ENCODE data around the gene NRAP. TPM values are rescaled to one million over a fixed set of nuclear protein-coding genes. Genes with fewer than 3 reads are reported as not detected.

The NRAP gene
- total RNA-seq, 4 donors from 2014 or later = 0.05 to 0.13 (median 0.13) TPM; not detected in 1

DNA sequence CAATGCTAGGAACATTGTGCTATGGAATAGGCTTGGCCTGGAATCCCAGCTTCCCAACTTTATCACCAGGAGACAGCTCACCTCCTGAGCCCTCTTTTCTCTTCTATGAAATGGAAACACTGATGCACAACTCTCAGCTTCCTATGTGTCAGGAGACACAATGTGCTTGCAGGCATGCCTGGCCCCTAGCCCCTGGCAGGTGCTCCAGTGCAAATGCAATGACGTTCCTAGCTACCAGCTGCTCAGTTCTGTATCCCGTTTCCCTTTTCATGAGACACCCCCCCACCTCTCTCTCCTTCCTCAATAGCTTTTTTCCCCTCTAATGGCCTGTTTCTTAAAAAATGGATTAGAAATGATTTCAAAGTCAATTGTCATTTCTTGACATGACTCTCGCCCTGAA, 80.3 kb downstream of the NRAP start:
- TF ChIP-seq POLR2A (IDR thresholded peaks at IDR 0.05) = no peak
- TF ChIP-seq, protein P1, sequence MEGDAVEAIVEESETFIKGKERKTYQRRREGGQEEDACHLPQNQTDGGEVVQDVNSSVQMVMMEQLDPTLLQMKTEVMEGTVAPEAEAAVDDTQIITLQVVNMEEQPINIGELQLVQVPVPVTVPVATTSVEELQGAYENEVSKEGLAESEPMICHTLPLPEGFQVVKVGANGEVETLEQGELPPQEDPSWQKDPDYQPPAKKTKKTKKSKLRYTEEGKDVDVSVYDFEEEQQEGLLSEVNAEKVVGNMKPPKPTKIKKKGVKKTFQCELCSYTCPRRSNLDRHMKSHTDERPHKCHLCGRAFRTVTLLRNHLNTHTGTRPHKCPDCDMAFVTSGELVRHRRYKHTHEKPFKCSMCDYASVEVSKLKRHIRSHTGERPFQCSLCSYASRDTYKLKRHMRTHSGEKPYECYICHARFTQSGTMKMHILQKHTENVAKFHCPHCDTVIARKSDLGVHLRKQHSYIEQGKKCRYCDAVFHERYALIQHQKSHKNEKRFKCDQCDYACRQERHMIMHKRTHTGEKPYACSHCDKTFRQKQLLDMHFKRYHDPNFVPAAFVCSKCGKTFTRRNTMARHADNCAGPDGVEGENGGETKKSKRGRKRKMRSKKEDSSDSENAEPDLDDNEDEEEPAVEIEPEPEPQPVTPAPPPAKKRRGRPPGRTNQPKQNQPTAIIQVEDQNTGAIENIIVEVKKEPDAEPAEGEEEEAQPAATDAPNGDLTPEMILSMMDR (IDR thresholded peaks at IDR 0.05) = no peak
- intact Hi-C loops (cut with DNase I; ENCODE audit: low total_unique reads) = no loop called here
- no peak overlapping the region for H3K4me3 ChIP-seq (ENCODE audit: low read depth, poor library complexity, severe bottlenecking)
- DNase-seq (ENCODE audit: low spot score in 2 of 2) = no peak
- WGBS, 2 donors = 50 to 63% methylated on average over 3 of the region's 3 CpGs

DNA sequence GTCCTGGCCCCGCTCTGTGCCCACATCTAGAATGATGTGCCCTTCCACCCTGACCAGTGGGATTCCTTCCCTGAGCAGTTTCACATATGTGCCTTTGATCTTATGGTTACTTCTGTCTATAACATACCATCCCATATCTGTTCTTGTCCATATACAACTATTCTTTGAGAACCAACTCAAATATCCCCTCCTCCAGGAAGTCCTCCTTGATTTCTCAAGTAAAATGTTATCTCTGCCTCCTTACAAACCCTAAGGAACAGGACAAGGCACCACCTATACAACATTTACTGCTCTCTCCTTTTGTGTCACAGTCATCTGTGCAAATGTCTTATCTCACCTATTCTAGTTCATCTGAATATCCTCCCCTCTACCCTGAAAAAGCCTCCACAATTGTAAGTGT, 82.7 kb downstream of the NRAP start:
- intact Hi-C loops (cut with DNase I; ENCODE audit: low total_unique reads) = no loop called here

DNA sequence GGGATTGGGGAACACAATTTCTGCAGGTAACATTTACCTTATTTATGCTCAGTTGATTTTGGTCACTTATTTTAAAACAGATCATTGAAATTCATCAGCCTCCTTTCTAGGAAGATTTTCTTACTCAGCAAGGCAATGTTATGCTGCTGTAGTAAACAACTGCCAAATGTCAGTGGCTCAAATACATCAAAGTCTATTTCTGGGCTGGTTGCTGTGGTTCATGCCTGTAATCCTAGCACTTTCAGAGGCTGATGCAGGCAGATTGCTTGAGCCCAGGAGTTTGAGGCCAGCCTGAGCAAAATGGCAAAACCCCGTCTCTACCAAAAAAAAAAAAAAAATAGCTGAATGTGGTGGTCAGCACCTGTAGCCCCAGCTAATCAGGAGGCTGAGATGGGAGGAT, 85.1 kb downstream of the NRAP start:
- DNase-seq (ENCODE audit: low spot score in 2 of 2) = no peak
- no peak overlapping the region for H3K4me3 ChIP-seq (ENCODE audit: low read depth, poor library complexity, severe bottlenecking)
- no peak for TF ChIP-seq POLR2A (IDR thresholded peaks at IDR 0.05)
- TF ChIP-seq, protein P1 (IDR thresholded peaks at IDR 0.05) = no peak
- 93 to 95% methylated on average over 1 of the region's 1 CpG for WGBS, 2 donors
- intact Hi-C loops (cut with DNase I; ENCODE audit: low total_unique reads) = no loop called here

More for the DNA sequence above, 82.7 kb downstream of the NRAP start:
- H3K4me3 ChIP-seq (ENCODE audit: low read depth, poor library complexity, severe bottlenecking) = no peak overlapping the region
- 89 to 90% methylated on average over 1 of the region's 1 CpG for WGBS, 2 donors
- TF ChIP-seq POLR2A (IDR thresholded peaks at IDR 0.05) = no peak
- TF ChIP-seq, protein P1 (IDR thresholded peaks at IDR 0.05) = no peak
- DNase-seq (ENCODE audit: low spot score in 2 of 2) = no peak

DNA sequence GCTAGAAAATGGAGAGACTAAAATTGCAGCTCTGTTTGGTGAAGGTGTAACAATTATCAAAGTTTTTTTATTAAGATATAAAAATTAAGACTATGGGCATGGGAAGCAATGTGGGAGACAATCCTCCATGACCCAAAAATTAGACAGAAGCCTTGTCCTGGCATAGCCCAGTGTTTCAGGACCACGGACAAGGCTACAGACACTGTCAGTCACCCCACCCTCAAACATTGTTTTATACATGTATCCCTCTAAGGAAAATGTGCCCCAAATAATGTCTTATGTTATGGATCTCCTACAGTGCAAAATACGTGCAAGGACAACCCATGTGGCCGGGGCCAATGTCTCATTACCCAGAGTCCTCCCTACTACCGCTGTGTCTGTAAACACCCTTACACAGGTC, 87.0 kb downstream of the NRAP start:
- WGBS, 2 donors = 66 to 68% methylated on average over 4 of the region's 4 CpGs
- intact Hi-C loops (cut with DNase I; ENCODE audit: low total_unique reads) = no loop called here
- TF ChIP-seq POLR2A (IDR thresholded peaks at IDR 0.05) = no peak
- TF ChIP-seq, protein P1 (IDR thresholded peaks at IDR 0.05) = no peak
- no peak overlapping the region for H3K4me3 ChIP-seq (ENCODE audit: low read depth, poor library complexity, severe bottlenecking)
- no peak for DNase-seq (ENCODE audit: low spot score in 2 of 2)

DNA sequence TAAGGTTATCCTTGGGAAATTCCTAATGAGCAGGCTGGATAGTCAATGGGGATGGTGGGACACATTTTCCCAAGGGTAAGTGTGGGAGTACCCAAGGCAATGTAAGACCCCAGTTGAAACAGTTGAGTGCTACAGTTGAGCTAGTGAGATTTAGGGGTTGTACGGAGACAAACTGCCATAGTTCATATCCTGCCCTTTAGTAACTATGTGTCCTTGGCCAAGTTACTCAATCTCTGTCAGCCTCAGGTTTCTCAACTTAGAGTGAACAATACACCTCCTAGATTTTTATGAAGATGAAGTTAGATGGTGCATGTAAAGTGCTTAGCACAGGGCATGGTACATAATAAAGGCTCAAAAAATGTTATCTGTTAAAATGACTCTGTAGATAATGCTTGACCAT, 90.5 kb downstream of the NRAP start:
- 84 to 92% methylated on average over 1 of the region's 1 CpG for WGBS, 2 donors
- intact Hi-C loops (cut with DNase I; ENCODE audit: low total_unique reads) = no loop called here
- no peak for DNase-seq (ENCODE audit: low spot score in 2 of 2)
- TF ChIP-seq POLR2A (IDR thresholded peaks at IDR 0.05) = no peak
- TF ChIP-seq, protein P1 (IDR thresholded peaks at IDR 0.05) = no peak
- no peak overlapping the region for H3K4me3 ChIP-seq (ENCODE audit: low read depth, poor library complexity, severe bottlenecking)

DNA sequence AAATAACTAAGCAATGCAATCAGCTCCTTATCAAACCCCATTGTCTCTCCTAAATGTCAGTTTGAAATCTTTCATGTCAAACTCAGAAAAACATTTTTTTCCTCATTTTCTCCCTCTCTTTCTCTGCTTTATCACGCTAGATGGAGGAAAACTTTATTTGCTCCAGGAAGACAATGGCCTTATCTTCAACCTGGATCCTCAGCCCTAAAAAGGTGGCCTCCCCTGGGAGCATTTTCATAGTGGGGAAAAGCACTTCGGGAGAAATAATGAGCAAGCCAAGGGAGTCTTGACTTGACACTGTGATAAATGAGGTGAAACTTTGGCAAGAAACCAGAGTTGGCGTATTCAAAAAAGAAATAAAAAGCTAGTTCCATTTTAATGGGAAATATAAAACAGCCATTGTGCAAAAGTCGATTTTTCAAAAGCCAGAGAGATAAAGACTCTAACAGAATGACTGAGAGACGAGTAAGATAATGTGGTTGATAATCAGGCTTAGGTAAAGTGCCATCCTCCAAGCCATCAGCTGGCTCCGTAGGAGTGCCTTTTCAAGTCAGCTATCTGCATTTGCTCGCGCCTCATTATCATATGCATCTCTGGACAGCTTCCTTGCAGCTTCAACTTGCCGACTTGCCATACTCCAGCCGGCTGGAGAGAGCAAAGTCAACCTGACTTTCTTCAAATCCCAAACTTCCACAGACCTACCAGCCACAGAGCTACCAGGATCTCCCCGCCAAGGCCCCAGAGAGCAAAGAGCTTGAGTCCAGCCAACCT, 91.1 kb downstream of the NRAP start:
- intact Hi-C loops (cut with DNase I; ENCODE audit: low total_unique reads) = no loop called here
- no peak overlapping the region for H3K4me3 ChIP-seq (ENCODE audit: low read depth, poor library complexity, severe bottlenecking)
- TF ChIP-seq, protein P1 (IDR thresholded peaks at IDR 0.05) = no peak
- no peak for TF ChIP-seq POLR2A (IDR thresholded peaks at IDR 0.05)
- WGBS, 2 donors = 34 to 36% methylated on average over 11 of the region's 11 CpGs
- no peak for DNase-seq (ENCODE audit: low spot score in 2 of 2)
